Ishikawa (cell line): ENCODE data around the gene KRT13.

Source experiments
- CEBPB ChIP-seq: IDR thresholded peaks from 2 replicates; pipeline ENCODE4 v1.6.1; 2012
- CREB1 ChIP-seq: IDR thresholded peaks from 2 replicates; pipeline ENCODE4 v1.6.1; 2012; ENCODE audit warnings: low read depth
- EGR1 ChIP-seq: IDR thresholded peaks from 2 replicates; pipeline ENCODE4 v1.6.1; 2012
- EP300 ChIP-seq: IDR thresholded peaks from 2 replicates; pipeline ENCODE4 v1.6.1; 2012; ENCODE audit warnings: borderline replicate concordance
- FOXM1 ChIP-seq: IDR thresholded peaks from 2 replicates; pipeline ENCODE4 v1.6.1; 2012; ENCODE audit warnings: low read depth, borderline replicate concordance
- NFIC ChIP-seq: IDR thresholded peaks from 2 replicates; pipeline ENCODE4 v1.6.1; 2012
- RAD21 ChIP-seq: IDR thresholded peaks from 2 replicates; pipeline ENCODE4 v1.6.1; 2012; ENCODE audit warnings: low read depth
- TAF1 ChIP-seq: IDR thresholded peaks from 2 replicates; pipeline ENCODE4 v1.6.1; 2012; ENCODE audit warnings: low read depth, mild to moderate bottlenecking
- TCF12 ChIP-seq: IDR thresholded peaks from 2 replicates; pipeline ENCODE4 v1.6.1; 2012; ENCODE audit warnings: low read depth
- TEAD4 ChIP-seq: IDR thresholded peaks from 2 replicates; pipeline ENCODE4 v1.6.1; 2012
- YY1 ChIP-seq: IDR thresholded peaks from 2 replicates; pipeline ENCODE4 v1.6.1; 2012; ENCODE audit warnings: low read depth
- ZBTB7A ChIP-seq: IDR thresholded peaks from 2 replicates; pipeline ENCODE4 v1.6.1; 2012; ENCODE audit warnings: low read depth
- TF ChIP-seq, protein P1 (sequence below): IDR thresholded peaks from 2 replicates; pipeline ENCODE4 v1.6.1; 2012
- TF ChIP-seq, protein P2 (sequence below): IDR thresholded peaks from 2 replicates; pipeline ENCODE4 v1.6.1; 2012; ENCODE audit warnings: low read depth, mild to moderate bottlenecking
- TF ChIP-seq, protein P3 (sequence below): IDR thresholded peaks from 2 replicates; pipeline ENCODE4 v1.6.1; 2012

Gene KRT13

DNA sequence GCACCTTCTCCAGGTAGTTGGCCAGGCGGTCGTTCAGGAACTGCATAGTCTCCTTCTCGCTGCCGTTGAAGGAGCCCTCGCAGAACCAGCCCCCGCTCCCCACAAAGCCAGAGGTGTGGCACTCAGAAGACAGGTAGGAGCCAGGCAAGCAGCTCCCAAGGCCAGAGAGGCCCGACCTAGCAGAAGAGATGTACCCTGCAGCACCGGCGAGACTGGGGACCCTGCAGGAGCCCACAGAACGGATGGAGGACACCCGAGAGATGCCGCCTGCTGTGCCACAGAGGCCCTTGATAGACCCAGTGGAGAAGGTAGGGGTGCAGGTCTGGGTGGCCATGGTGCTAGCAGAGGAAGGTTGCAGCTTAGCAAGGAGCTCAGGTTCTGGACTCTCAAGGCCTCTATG lies 15.9 kb downstream of the KRT13 start, which contains the start of gene KRT36:
Gene KRT36 (minus strand): TSS at position 380 of the 400 bp plus-strand sequence. CDS start 46 bp downstream, at position 334.
- no peak for TF ChIP-seq NFIC
- TF ChIP-seq RAD21, result no peak
- no peak for TF ChIP-seq FOXM1
- no peak for TF ChIP-seq YY1
- no peak for TF ChIP-seq CEBPB
- TF ChIP-seq, protein P1, sequence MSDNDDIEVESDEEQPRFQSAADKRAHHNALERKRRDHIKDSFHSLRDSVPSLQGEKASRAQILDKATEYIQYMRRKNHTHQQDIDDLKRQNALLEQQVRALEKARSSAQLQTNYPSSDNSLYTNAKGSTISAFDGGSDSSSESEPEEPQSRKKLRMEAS, result no peak
- TF ChIP-seq, protein P2, sequence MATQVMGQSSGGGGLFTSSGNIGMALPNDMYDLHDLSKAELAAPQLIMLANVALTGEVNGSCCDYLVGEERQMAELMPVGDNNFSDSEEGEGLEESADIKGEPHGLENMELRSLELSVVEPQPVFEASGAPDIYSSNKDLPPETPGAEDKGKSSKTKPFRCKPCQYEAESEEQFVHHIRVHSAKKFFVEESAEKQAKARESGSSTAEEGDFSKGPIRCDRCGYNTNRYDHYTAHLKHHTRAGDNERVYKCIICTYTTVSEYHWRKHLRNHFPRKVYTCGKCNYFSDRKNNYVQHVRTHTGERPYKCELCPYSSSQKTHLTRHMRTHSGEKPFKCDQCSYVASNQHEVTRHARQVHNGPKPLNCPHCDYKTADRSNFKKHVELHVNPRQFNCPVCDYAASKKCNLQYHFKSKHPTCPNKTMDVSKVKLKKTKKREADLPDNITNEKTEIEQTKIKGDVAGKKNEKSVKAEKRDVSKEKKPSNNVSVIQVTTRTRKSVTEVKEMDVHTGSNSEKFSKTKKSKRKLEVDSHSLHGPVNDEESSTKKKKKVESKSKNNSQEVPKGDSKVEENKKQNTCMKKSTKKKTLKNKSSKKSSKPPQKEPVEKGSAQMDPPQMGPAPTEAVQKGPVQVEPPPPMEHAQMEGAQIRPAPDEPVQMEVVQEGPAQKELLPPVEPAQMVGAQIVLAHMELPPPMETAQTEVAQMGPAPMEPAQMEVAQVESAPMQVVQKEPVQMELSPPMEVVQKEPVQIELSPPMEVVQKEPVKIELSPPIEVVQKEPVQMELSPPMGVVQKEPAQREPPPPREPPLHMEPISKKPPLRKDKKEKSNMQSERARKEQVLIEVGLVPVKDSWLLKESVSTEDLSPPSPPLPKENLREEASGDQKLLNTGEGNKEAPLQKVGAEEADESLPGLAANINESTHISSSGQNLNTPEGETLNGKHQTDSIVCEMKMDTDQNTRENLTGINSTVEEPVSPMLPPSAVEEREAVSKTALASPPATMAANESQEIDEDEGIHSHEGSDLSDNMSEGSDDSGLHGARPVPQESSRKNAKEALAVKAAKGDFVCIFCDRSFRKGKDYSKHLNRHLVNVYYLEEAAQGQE, result no peak
- TF ChIP-seq, protein P3, sequence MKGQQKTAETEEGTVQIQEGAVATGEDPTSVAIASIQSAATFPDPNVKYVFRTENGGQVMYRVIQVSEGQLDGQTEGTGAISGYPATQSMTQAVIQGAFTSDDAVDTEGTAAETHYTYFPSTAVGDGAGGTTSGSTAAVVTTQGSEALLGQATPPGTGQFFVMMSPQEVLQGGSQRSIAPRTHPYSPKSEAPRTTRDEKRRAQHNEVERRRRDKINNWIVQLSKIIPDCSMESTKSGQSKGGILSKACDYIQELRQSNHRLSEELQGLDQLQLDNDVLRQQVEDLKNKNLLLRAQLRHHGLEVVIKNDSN, result no peak
- no peak for TF ChIP-seq TAF1
- no peak for TF ChIP-seq TEAD4
- no peak for TF ChIP-seq CREB1

DNA sequence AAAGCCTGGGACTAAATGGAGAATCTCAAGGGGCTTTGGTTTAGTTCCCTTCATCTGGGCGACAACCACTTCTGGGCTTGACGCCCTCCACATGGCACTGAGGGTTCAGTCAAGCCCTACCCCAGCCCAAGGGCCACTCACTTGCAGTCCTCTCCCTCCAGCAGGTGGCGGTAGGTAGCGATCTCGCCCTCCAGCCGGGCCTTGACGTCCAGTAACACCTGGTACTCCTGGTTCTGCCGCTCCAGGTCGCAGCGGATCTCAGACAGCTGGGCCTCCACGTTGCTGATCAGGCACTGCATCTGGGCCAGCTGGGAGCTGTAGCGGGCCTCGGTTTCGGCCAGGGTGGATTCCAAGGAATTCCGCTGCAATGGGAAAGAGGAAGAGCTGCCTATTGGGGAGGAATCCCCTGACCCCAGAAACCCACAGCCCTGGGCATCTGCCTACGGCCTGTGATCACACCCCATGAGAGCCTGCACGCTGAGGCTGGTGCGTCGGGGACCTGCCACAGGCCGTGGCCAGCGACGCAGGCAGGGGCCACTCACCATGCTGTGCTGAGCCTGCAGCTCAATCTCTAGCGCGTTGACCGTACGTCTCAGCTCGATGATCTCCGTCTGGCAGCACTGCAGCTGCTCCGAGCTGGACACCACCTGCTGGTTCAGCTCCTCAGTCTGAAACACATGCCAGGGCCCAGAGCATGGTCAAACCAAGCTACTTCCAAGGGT lies 18.4 kb downstream of the KRT13 start:
- TF ChIP-seq RAD21 (peak; percentile 61), EGR1 (no peak)

DNA sequence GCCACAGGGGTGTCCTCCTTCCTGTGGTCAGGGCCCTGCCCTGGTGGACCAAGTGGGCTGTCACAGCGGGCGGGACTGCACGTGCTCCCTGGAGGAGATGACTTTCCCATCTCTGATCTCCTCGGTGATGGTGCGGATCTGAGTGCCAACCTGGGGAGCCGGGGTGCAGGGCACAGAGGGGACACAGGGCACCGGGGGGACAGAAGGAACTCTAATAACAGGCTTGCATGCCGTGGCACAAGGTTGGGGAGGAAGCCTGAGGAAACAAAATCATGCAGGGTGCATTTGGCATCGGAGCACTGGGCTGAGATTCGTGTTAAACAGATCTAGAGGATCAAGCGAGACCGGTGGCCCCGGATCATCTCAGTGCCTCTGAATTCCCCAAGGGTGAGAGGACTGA lies 19.1 kb downstream of the KRT13 start:
- TF ChIP-seq TAF1, result no peak
- TF ChIP-seq, protein P1, result no peak
- TF ChIP-seq RAD21, result no peak
- TF ChIP-seq, protein P3, result no peak

DNA sequence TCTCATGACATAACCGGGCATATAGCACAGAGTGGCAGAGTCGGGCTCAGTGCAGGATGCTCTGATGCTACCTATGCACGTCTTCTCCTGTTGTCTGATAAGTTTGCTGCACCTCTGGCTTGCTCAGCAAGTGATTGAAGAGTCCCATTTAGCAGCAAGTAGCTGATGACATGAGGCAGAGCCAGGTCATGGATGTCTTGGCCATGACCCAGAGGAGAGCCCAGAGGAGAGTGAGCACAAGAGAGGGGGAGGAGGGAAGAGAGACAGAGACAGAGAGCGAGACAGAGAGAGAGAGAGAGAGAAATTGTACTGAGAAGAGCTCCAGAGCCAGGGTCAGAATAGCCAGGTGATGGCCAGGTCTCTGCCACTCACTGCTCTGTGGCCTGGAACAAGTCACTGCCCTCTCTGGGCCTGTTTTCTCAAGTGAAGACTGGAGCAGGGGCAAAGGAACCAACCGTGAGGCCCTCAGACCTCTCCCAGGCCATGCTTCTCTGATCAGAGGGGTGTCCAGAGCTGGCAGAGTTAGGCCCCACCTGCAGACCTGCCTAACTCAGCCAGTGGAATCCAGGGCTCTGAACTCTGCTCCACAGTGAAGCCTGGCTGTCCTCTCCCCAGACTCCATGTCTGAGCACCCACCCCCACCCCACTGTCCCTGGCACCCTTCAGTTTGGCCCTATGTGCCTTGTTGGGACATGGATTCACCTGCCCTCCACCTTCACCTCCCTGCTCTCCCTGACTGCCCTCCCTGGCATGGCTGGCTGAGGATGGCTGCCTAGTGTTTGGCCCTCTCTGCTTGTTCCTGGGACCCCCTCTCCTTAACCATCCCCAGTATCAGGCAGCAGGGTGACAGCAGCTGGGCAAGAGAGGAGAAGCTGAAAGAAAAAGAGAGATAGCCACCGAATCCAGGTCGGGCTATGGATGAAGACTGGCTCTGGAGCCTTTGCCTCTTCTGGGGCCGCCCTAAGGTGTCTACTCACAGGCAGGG lies 20.2 kb downstream of the KRT13 start:
- TF ChIP-seq FOXM1, result no peak
- TF ChIP-seq, protein P2, result no peak
- TF ChIP-seq EGR1, result no peak
- TF ChIP-seq RAD21, result no peak
- TF ChIP-seq, protein P1, result no peak
- no peak for TF ChIP-seq TCF12
- TF ChIP-seq EP300, result no peak

DNA sequence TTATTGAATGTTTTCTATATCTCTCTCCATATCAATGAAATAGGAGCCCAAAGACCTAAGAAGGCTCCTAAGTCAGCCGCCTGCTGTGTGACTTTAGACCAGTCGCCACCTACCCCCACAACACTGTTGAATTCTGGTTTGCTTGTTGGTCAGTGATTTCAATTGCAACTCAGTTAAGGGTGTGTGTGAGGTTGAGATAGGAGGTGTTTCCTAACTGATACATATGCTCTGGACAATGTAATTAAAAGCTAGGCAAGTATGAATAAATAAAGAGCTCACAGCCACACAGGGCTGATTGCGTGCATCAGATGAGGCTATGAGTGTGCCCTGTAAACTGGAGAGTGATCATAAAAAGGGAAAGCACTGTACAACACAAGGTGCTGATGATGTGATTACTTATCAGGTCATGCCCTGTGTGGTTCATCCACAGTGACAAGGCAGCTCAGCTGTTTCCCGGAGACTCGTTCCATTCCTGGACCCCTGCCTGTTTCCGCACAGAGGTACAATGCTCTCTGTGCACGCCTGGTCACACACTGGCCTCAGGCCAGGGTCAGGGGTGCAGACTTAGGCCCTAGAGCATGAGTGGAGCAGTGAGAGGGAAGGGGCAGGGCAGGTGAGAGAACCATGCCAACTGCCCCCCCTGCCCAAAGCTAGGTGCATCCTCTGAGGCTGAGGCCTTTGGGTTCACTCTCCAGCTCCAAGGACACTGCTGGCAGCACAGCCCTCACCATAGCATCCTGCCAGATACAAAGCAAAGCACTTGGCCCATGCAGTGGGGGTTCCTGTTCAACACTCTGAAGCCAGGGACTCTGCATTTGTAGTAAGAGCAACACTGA lies 21.2 kb downstream of the KRT13 start:
- TF ChIP-seq CREB1 (no peak), NFIC (peak; percentile 58)

DNA sequence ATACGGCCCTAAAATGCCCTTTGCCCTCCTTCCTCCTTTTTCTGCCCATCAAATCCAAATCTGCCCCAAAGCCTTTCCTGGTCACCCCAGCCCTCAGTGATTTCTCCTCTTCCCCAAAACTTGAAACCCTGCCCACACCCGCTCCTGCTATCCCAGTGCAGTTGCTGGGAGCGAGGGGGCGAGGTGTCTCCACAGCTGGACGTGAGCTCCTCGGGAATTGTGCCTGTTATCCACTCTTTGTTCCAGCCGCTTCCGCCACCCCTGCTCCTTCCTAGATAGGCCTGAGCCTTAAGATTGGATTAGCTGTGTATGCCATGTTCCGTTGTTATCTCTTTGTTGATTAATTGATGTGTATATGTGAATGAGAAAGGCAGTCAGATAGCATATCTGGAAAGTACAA lies 21.9 kb downstream of the KRT13 start:
- TF ChIP-seq CREB1, result no peak
- TF ChIP-seq NFIC, result no peak
- TF ChIP-seq TEAD4, result no peak
- no peak for TF ChIP-seq RAD21
- TF ChIP-seq YY1, result no peak
- no peak for TF ChIP-seq CEBPB
- TF ChIP-seq, protein P2, result no peak
- no peak for TF ChIP-seq TAF1
- TF ChIP-seq, protein P1, result no peak
- TF ChIP-seq, protein P3, result no peak
- no peak for TF ChIP-seq ZBTB7A
